H9 (cell line): Measurements from ENCODE around the gene RNF125. TPM values are rescaled to one million over a fixed set of nuclear protein-coding genes. Genes with fewer than 3 reads are reported as not detected.

Experiments used
- DNase-seq: peaks from one replicate; pipeline ENCODE4 v3.0.0-alpha.2; 2017
- H2AFZ ChIP-seq: one replicate; pipeline ENCODE4 v1.6.1; 2013; ENCODE audit warnings: mild to moderate bottlenecking, low read length, control low read depth, moderate library complexity
- H2AK5ac ChIP-seq: 2 replicates; pipeline ENCODE4 v1.6.1; 2013; ENCODE audit warnings: low read length, control low read depth, mixed read lengths; ENCODE audit not compliant: insufficient read length
- H2BK120ac ChIP-seq: one replicate; pipeline ENCODE4 v1.6.1; 2013; ENCODE audit warnings: low read depth, mild to moderate bottlenecking, low read length, control low read depth, inconsistent platforms; ENCODE audit not compliant: poor library complexity, severe bottlenecking
- H2BK12ac ChIP-seq: 2 replicates; pipeline ENCODE4 v1.6.1; 2013; ENCODE audit warnings: low read length, control low read depth, mixed read lengths, low read depth; ENCODE audit not compliant: insufficient read length
- H2BK15ac ChIP-seq: 2 replicates; pipeline ENCODE4 v1.6.1; 2013; ENCODE audit warnings: low read depth, low read length, control low read depth
- H2BK20ac ChIP-seq: one replicate; pipeline ENCODE4 v1.6.1; 2013; ENCODE audit warnings: low read depth, mild to moderate bottlenecking, low read length, control low read depth, inconsistent platforms; ENCODE audit not compliant: poor library complexity, severe bottlenecking
- H2BK5ac ChIP-seq: 2 replicates; pipeline ENCODE4 v1.6.1; 2013; ENCODE audit warnings: low read length, control low read depth, mixed read lengths; ENCODE audit not compliant: insufficient read length
- H3K14ac ChIP-seq: 2 replicates; pipeline ENCODE4 v1.6.1; 2013; ENCODE audit warnings: low read length, control low read depth; ENCODE audit not compliant: insufficient read depth
- H3K18ac ChIP-seq: 2 replicates; pipeline ENCODE4 v1.6.1; 2013; ENCODE audit warnings: low read depth, mild to moderate bottlenecking, mixed read lengths, low read length, control low read depth; ENCODE audit not compliant: insufficient read length
- H3K23ac ChIP-seq: 2 replicates; pipeline ENCODE4 v1.6.1; 2013; ENCODE audit warnings: low read length, control low read depth, mixed read lengths, low read depth; ENCODE audit not compliant: insufficient read length
- H3K23me2 ChIP-seq: 2 replicates; pipeline ENCODE4 v1.6.1; 2013; ENCODE audit warnings: low read depth, mild to moderate bottlenecking, mixed read lengths, low read length, control low read depth; ENCODE audit not compliant: insufficient read length, poor library complexity, severe bottlenecking
- H3K27ac ChIP-seq: 2 replicates; pipeline ENCODE4 v1.5.1; 2013; ENCODE audit warnings: low read length, control low read depth, mixed read lengths, low read depth; ENCODE audit not compliant: insufficient read length
- H3K27me3 ChIP-seq: 2 replicates; pipeline ENCODE4 v1.6.1; 2013; ENCODE audit warnings: low read length, control low read depth, inconsistent platforms; ENCODE audit not compliant: insufficient read depth
- H3K4ac ChIP-seq: 2 replicates; pipeline ENCODE4 v1.6.1; 2013; ENCODE audit warnings: low read depth, mild to moderate bottlenecking, control low read depth, inconsistent platforms, low read length, moderate library complexity
- H3K4me1 ChIP-seq: 2 replicates; pipeline ENCODE4 v1.6.1; 2013; ENCODE audit warnings: low read length, control low read depth, inconsistent platforms; ENCODE audit not compliant: insufficient read depth
- H3K4me2 ChIP-seq: 2 replicates; pipeline ENCODE4 v1.6.1; 2013; ENCODE audit warnings: low read length, control low read depth, mixed read lengths; ENCODE audit not compliant: insufficient read length, insufficient read depth
- H3K56ac ChIP-seq: 2 replicates; pipeline ENCODE4 v1.6.1; 2013; ENCODE audit warnings: low read depth, mild to moderate bottlenecking, mixed read lengths, low read length, control low read depth; ENCODE audit not compliant: insufficient read length
- H3K79me1 ChIP-seq: 2 replicates; pipeline ENCODE4 v1.6.1; 2013; ENCODE audit warnings: low read depth, mild to moderate bottlenecking, moderate library complexity, low read length, control low read depth, inconsistent platforms; ENCODE audit not compliant: insufficient read depth, poor library complexity, severe bottlenecking
- H3K79me2 ChIP-seq: 2 replicates; pipeline ENCODE4 v1.6.1; 2013; ENCODE audit warnings: low read length, control low read depth, inconsistent platforms; ENCODE audit not compliant: insufficient read depth
- H3K9ac ChIP-seq: 2 replicates; pipeline ENCODE4 v1.6.1; 2013; ENCODE audit warnings: low read length, control low read depth, mixed read lengths; ENCODE audit not compliant: insufficient read length; ENCODE audit errors: extremely low read depth
- H3K9me3 ChIP-seq: one replicate; pipeline ENCODE4 v1.6.1; 2013; ENCODE audit warnings: low read depth, low read length, inconsistent platforms; ENCODE audit not compliant: control insufficient read depth
- H3T11ph ChIP-seq: one replicate; pipeline ENCODE4 v1.6.1; 2013; ENCODE audit warnings: mild to moderate bottlenecking, low read length, control low read depth, inconsistent platforms
- H4K20me1 ChIP-seq: one replicate; pipeline ENCODE4 v1.6.1; 2013; ENCODE audit not compliant: control insufficient read depth, insufficient read length, insufficient read depth
- H4K5ac ChIP-seq: 2 replicates; pipeline ENCODE4 v1.6.1; 2013; ENCODE audit warnings: low read depth, mild to moderate bottlenecking, mixed read lengths, low read length, control low read depth; ENCODE audit not compliant: insufficient read length
- H4K8ac ChIP-seq: replicated peaks from 2 replicates; pipeline ENCODE4 v1.6.1; 2013; ENCODE audit warnings: low read length, control low read depth, mixed read lengths, low read depth; ENCODE audit not compliant: insufficient read length
- H4K91ac ChIP-seq: 2 replicates; pipeline ENCODE4 v1.6.1; 2013; ENCODE audit warnings: low read depth, mild to moderate bottlenecking, moderate library complexity, mixed read lengths, low read length, control low read depth; ENCODE audit not compliant: insufficient read length
- H3K27ac Mint-ChIP-seq, 3 experiments: 2 replicates in 2 of 3; 3 replicates in 1 of 3; pipeline ENCODE4 v1.8.0; 2020 to 2021; ENCODE audit warnings: mixed read lengths in 3 of 3, mild to moderate bottlenecking in 1 of 3, moderate library complexity in 1 of 3
- H3K27me3 Mint-ChIP-seq: 2 replicates; pipeline ENCODE4 v1.8.0; 2021; ENCODE audit warnings: low read depth, mild to moderate bottlenecking, moderate library complexity, mixed read lengths
- H3K36me3 Mint-ChIP-seq, 3 experiments: 2 replicates in 2 of 3; 3 replicates in 1 of 3; pipeline ENCODE4 v1.8.0; 2020 to 2021; ENCODE audit warnings: low read depth in 3 of 3, mixed read lengths in 3 of 3; ENCODE audit not compliant: insufficient read depth in 1 of 3
- H3K4me1 Mint-ChIP-seq, 2 experiments: 2 replicates each; pipeline ENCODE4 v1.8.0; 2020; ENCODE audit warnings: mixed read lengths in 2 of 2
- H3K4me3 Mint-ChIP-seq, 2 experiments: 2 replicates in 1 of 2; 3 replicates in 1 of 2; pipeline ENCODE4 v1.8.0; 2020 to 2021; ENCODE audit warnings: mild to moderate bottlenecking in 2 of 2, mixed read lengths in 2 of 2, moderate library complexity in 1 of 2
- H3K9me3 Mint-ChIP-seq, 2 experiments: 2 replicates in 1 of 2; 3 replicates in 1 of 2; pipeline ENCODE4 v1.8.0; 2020; ENCODE audit warnings: mild to moderate bottlenecking in 2 of 2, mixed read lengths in 2 of 2, moderate library complexity in 1 of 2
- CTCF ChIP-seq: fragments of 200-600 bp; sonication (generic); conservative IDR thresholded peaks from 3 replicates; pipeline ENCODE4 v1.8.0; 2021; ENCODE audit warnings: antibody characterized with exemption, mild to moderate bottlenecking
- WGBS: extraction: QIAGEN DNeasy Blood & Tissue Kit; methylation state at CpG from one replicate; pipeline ENCODE4 v1.1.7; 2013; ENCODE audit warnings: missing lambda C conversion rate, low lambda C conversion rate, mixed read lengths; ENCODE audit not compliant: insufficient read length; ENCODE audit errors: extremely low coverage; 5-methylcytosine and 5-hydroxymethylcytosine counted together
- total RNA-seq: library from RNA; stranded (reverse); gene quantifications from 2 replicates; pipeline ENCODE4 v1.2.1, GENCODE V29; 2021

Gene RNF125
- total RNA-seq, 1 experiment from 2014 or later: 8.3 TPM

DNA sequence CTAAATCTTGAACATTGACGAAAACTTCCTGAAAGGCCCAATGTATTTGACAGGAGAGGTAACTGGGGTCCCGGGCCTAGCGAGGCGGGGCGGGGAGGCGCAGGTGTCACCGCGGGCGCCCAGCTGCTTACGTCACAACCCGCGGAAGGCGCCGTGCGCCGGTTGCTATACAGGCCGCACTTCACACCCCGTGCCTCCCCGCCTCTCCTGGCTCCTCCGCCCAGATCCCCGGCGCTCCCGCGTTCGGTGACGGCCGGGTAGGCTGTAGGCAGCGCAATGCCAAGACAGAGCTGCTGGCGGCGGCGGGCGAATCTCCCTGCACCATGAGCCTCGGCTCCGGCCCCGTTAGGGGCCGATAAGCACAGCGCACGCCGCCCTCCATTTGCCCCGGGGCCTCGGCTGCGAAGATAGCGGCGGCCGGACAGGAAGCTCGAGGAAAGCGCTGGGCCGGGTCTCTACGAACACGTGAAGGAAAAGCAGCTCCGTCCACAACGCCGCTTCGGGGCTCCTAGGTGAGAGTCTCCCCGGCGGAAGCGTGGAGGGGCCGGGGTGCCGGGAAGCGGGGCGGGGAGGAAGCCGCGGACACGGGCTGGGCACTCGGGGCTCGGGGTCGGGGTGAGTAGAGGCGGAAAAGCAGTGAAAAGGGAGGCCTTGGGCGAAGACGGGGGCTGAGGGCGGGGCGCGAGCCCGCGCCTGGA lies 73.2 kb downstream of the RNF125 start, which contains the start of gene RNF138:
Gene RNF138 (plus strand): TSS at position 151 of the 698 bp plus-strand sequence. CDS start 903 bp downstream, outside the sequence.
- Histone ChIP-seq H3T11ph (no peak within 1 kb of the TSS), H4K5ac (no peak within 1 kb of the TSS), H2BK20ac (no peak within 1 kb of the TSS), H2BK12ac (no peak within 1 kb of the TSS), H4K20me1 (no peaks in the 10 kb centered on the region), H3K23ac (no peak within 1 kb of the TSS), H2BK5ac (no peak within 1 kb of the TSS), H3K4me1 (no peaks in the 10 kb centered on the region), H3K4ac (no peak within 1 kb of the TSS; the same call in 1 of the 2 replicates), H3K4me2 (peak within 1 kb of the TSS; percentile 99), H2BK120ac (no peak within 1 kb of the TSS), H3K14ac (peak within 1 kb of the TSS; percentile 91), H2AK5ac (no peak within 1 kb of the TSS), H3K9ac (peak within 1 kb of the TSS; percentile 82), H2BK15ac (no peak within 1 kb of the TSS), H3K27ac (no peak within 1 kb of the TSS), H3K9me3 (no peaks in the 10 kb centered on the region), H3K18ac (peak within 1 kb of the TSS; percentile 96), H3K79me2 (peaks cover 28% of the 10 kb centered on the region), H2AFZ (no peak within 1 kb of the TSS), H4K91ac (no peak within 1 kb of the TSS), H3K79me1 (peaks cover 3% of the 10 kb centered on the region), H3K56ac (no peak within 1 kb of the TSS), H3K27me3 (no peaks in the 10 kb centered on the region), H4K8ac (no peak within 1 kb of the TSS), H3K23me2 (peaks cover 7% of the 10 kb centered on the region)
- TF ChIP-seq CTCF: no peak
- H3K4me3 Mint-ChIP-seq: peak within 1 kb of the TSS; percentile 97 to 98
- no peaks in the 10 kb centered on the region for H3K27me3 Mint-ChIP-seq
- peaks cover 26 to 32% of the 10 kb centered on the region in 2 experiments for H3K4me1 Mint-ChIP-seq
- H3K27ac Mint-ChIP-seq: peak within 1 kb of the TSS; percentile 96 to 99 (median 99)
- peaks cover 0 to 2% of the 10 kb centered on the region in 2 experiments; a peak in 1 of 5 replicates for H3K9me3 Mint-ChIP-seq
- WGBS: no CpG with 5 or more reads among the region's 75 CpGs
- DNase-seq: peak; percentile 88
- peaks cover 14 to 34% (median 31%) of the 10 kb centered on the region in 3 experiments for H3K36me3 Mint-ChIP-seq
